NCI-H82 (cell line): ENCODE measurements around the gene SYNRG.

ENCODE experiments used
- DNase-seq: peaks from one replicate; lab custom pipeline; 2025; lab: John Stamatoyannopoulos, UW

Gene SYNRG

GRCh38 chr17:37466471-37466870, 142.7 kb downstream of the SYNRG start:
- DNase-seq = no peak

GRCh38 chr17:37465069-37465616, 144.1 kb downstream of the SYNRG start:
- no peak for DNase-seq
